ENCODE results near the gene KRTAP10-6. TPM values are rescaled to one million over a fixed set of nuclear protein-coding genes. Genes with fewer than 3 reads are reported as not detected.

KRTAP10-6 gene
- total and polyA plus RNA-seq, 2 of the 8 experiments (the other 6 are each of a cell fraction or from before 2014, with no cell fraction given) = 0.12 TPM; not detected in 1

GRCh38 chr21:44583089-44583799 lies 9.1 kb downstream of the KRTAP10-6 start:
- Histone ChIP-seq H2BK20ac (ENCODE audit: low read length) (no peak overlapping the region), H2BK15ac (ENCODE audit: low read length) (no peak overlapping the region), H4K91ac (replicated peaks; ENCODE audit: insufficient read length, low read length) (no peak overlapping the region), H3K23ac (ENCODE audit: insufficient read length) (no peak overlapping the region), H3K18ac (ENCODE audit: extremely low read depth, low read length) (no peak overlapping the region), H2BK5ac (ENCODE audit: low read depth, low read length) (no peak overlapping the region), H4K8ac (ENCODE audit: extremely low read depth, insufficient read depth, low read length) (no peak overlapping the region), H3K9ac (replicated peaks in 1 of 4; ENCODE audit: extremely low read depth in 1 of 4, low read depth in 3 of 4, low read length in 3 of 4) (no peak overlapping the region), H3K56ac (replicated peaks; ENCODE audit: insufficient read length, low read depth, low read length) (no peak overlapping the region), H3K9me3 (ENCODE audit: insufficient read depth in 2 of 2, low read depth in 1 of 2, low read length in 1 of 2) (peaks cover 0 to 3% of the 10 kb centered on the region in 2 experiments; a peak in 2 of 4 replicates), H3K36me3 (ENCODE audit: control insufficient read depth in 2 of 4, insufficient read depth in 4 of 4, low read length in 3 of 4) (no peaks in the 10 kb centered on the region), H3K27me3 (replicated peaks in 1 of 4; ENCODE audit: control insufficient read depth in 3 of 4, extremely low read depth in 1 of 4, insufficient read depth in 3 of 4, low read length in 3 of 4) (no peaks in the 10 kb centered on the region), H3K27ac (ENCODE audit: low read depth, low read length) (no peak overlapping the region), H3K23me2 (ENCODE audit: low read depth, low read length) (no peaks in the 10 kb centered on the region), H3K79me2 (ENCODE audit: control insufficient read depth in 1 of 2, insufficient read depth in 2 of 2, low read length in 2 of 2) (no peaks in the 10 kb centered on the region), H2BK120ac (replicated peaks; ENCODE audit: low read depth, low read length) (no peak overlapping the region), H3K79me1 (ENCODE audit: low read depth, low read length) (no peaks in the 10 kb centered on the region), H3K4me2 (ENCODE audit: insufficient read depth in 1 of 2, low read depth in 2 of 2, low read length in 2 of 2) (no peak overlapping the region), H2AK5ac (ENCODE audit: low read depth, low read length) (no peak overlapping the region), H4K5ac (ENCODE audit: insufficient read length, low read depth, low read length) (no peak overlapping the region), H3K4me3 (ENCODE audit: extremely low read depth in 1 of 4, insufficient read depth in 2 of 4, low read depth in 3 of 4, low read length in 4 of 4) (no peak overlapping the region), H3K14ac (ENCODE audit: insufficient read length) (no peak overlapping the region), H2AFZ (ENCODE audit: low read length) (no peak overlapping the region), H4K20me1 (replicated peaks in 1 of 2; ENCODE audit: control insufficient read depth in 1 of 2, insufficient read depth in 2 of 2, low read length in 2 of 2) (no peaks in the 10 kb centered on the region), H3K4me1 (replicated peaks in 1 of 4; ENCODE audit: control insufficient read depth in 3 of 4, insufficient read depth in 4 of 4, low read length in 3 of 4) (no peaks in the 10 kb centered on the region; a peak in 1 of 7 replicates), H3K4ac (replicated peaks; ENCODE audit: insufficient read length, low read depth, low read length) (no peak overlapping the region), H2BK12ac (ENCODE audit: low read depth, low read length) (no peak overlapping the region)
- CTCF ChIA-PET (ENCODE audit: partially characterized antibody) = interaction anchor here (1.4 to 1.7 kb wide), 2 partner anchors 8 to 9 kb away, joined by 5 to 6 read pairs; partner anchors contain the start of gene KRTAP10-6
- FAIRE-seq (no peak), DNase-seq (ENCODE audit: low read depth in 1 of 2, low spot score in 2 of 2) (no peak)
- WGBS, 2 experiments (ENCODE audit: extremely low coverage in 1 of 2, insufficient coverage in 1 of 2, insufficient read length in 1 of 2, insufficient replicate concordance in 2 of 2, low coverage in 1 of 2, low lambda C conversion rate in 2 of 2, missing lambda C conversion rate in 1 of 2) = 78% methylated on average over 9 of the region's 11 CpGs; no CpG with 5 or more reads in 1 of the 2 experiments
- no peak for TF ChIP-seq ATF2 (IDR thresholded peaks at IDR 0.05; ENCODE audit: low read length)
- no peak for TF ChIP-seq KDM1A (IDR thresholded peaks at IDR 0.05; ENCODE audit: borderline replicate concordance, low read length)
- no peak for TF ChIP-seq RNF2 (IDR thresholded peaks at IDR 0.05; ENCODE audit: borderline replicate concordance, low read depth, low read length, missing control alignments, poor library complexity, severe bottlenecking)
- TF ChIP-seq FOSL1 (IDR thresholded peaks at IDR 0.05; ENCODE audit: insufficient read depth, low read depth, low read length) = no peak
- POLR2A ChIA-PET (ENCODE audit: partially characterized antibody) = interaction anchor here (1.2 to 1.9 kb wide), 3 partner anchors 11 to 170 kb away, joined by 3 to 4 read pairs (median 3); no protein-coding TSS in a partner anchor
